Choroid plexus epithelial cell (primary cell): Measurements from ENCODE around the gene ADCY4.

Experiments used
- DNase-seq: peaks from one replicate; pipeline ENCODE4 v3.0.0-alpha.2; 2010; ENCODE audit warnings: low read depth
- H3K4me3 ChIP-seq: 2 replicates; pipeline ENCODE4 v1.5.1; 2011; ENCODE audit warnings: low read depth, mild to moderate bottlenecking, control low read depth, low read length, moderate library complexity
- CTCF ChIP-seq: conservative IDR thresholded peaks from 2 replicates; pipeline ENCODE4 v1.5.1; 2011; ENCODE audit warnings: low read depth, mild to moderate bottlenecking, control low read depth, inconsistent platforms, low read length, moderate library complexity

ADCY4 gene

GRCh38 chr14:24348186-24348585, 13.3 kb upstream of the ADCY4 start:
- no peak for TF ChIP-seq CTCF
- DNase-seq: no peak
- H3K4me3 ChIP-seq: no peak overlapping the region

GRCh38 chr14:24347134-24347533, 12.3 kb upstream of the ADCY4 start:
- TF ChIP-seq CTCF: no peak
- H3K4me3 ChIP-seq: no peak overlapping the region
- DNase-seq: no peak

- H3K4me3 ChIP-seq: no peak overlapping the region
- no peak for DNase-seq
- no peak for TF ChIP-seq CTCF
Measured at GRCh38 chr14:24343795-24344660, 9.2 kb upstream of the ADCY4 start.

GRCh38 chr14:24342889-24343288, 8.0 kb upstream of the ADCY4 start:
- TF ChIP-seq CTCF: no peak
- H3K4me3 ChIP-seq: no peak overlapping the region
- no peak for DNase-seq

- TF ChIP-seq CTCF: no peak
Measured at GRCh38 chr14:24340606-24341005, 5.7 kb upstream of the ADCY4 start.

GRCh38 chr14:24339284-24340151, 4.6 kb upstream of the ADCY4 start, which contains the start of gene RIPK3:
TSS of gene RIPK3 (minus strand) at chr14:24339991. CDS start at chr14:24339826, 165 bp downstream.
- DNase-seq: no peak
- peak within 1 kb of the TSS; percentile 20 for H3K4me3 ChIP-seq
- TF ChIP-seq CTCF: no peak

More at GRCh38 chr14:24340606-24341005, 5.7 kb upstream of the ADCY4 start:
- no peak for DNase-seq
- H3K4me3 ChIP-seq: no peak overlapping the region
